ENCODE results near the gene IRF1. TPM values are rescaled to one million over a fixed set of nuclear protein-coding genes. Genes with fewer than 3 reads are reported as not detected.

IRF1 gene
- total RNA-seq, 1 donor from 2014 or later: 75.3 TPM

- no peaks in the 10 kb centered on the region for H3K27me3 ChIP-seq (ENCODE audit: control insufficient read depth, insufficient read depth, low read length)
- no peak overlapping the region for H3K4me3 ChIP-seq (ENCODE audit: low read depth, low read length)
- no peaks in the 10 kb centered on the region for H3K36me3 ChIP-seq (ENCODE audit: control insufficient read depth, insufficient read depth, low read length)
- no peak for TF ChIP-seq CTCF (IDR thresholded peaks at IDR 0.05; ENCODE audit: insufficient read depth, low read length, poor library complexity, severe bottlenecking)
- no peak for DNase-seq (ENCODE audit: low read depth)
These were observed 44.0 kb downstream of the IRF1 start for GRCh38 chr5:132446621-132447020.

GRCh38 chr5:132445930-132446329 is 44.6 kb downstream of the IRF1 start:
- no peak for TF ChIP-seq CTCF (IDR thresholded peaks at IDR 0.05; ENCODE audit: insufficient read depth, low read length, poor library complexity, severe bottlenecking)
- Histone ChIP-seq H3K27me3 (ENCODE audit: control insufficient read depth, insufficient read depth, low read length) (no peaks in the 10 kb centered on the region), H3K4me3 (ENCODE audit: low read depth, low read length) (no peak overlapping the region), H3K36me3 (ENCODE audit: control insufficient read depth, insufficient read depth, low read length) (no peaks in the 10 kb centered on the region)
- no peak for DNase-seq (ENCODE audit: low read depth)

- TF ChIP-seq CTCF (IDR thresholded peaks at IDR 0.05; ENCODE audit: insufficient read depth, low read length, poor library complexity, severe bottlenecking): no peak
- Histone ChIP-seq H3K4me3 (ENCODE audit: low read depth, low read length) (no peak overlapping the region), H3K36me3 (ENCODE audit: control insufficient read depth, insufficient read depth, low read length) (no peaks in the 10 kb centered on the region), H3K27me3 (ENCODE audit: control insufficient read depth, insufficient read depth, low read length) (no peaks in the 10 kb centered on the region)
- DNase-seq (ENCODE audit: low read depth): no peak
These were observed 45.0 kb downstream of the IRF1 start for GRCh38 chr5:132445640-132445923.

- H3K4me3 ChIP-seq (ENCODE audit: low read depth, low read length): no peak overlapping the region
- no peaks in the 10 kb centered on the region for H3K36me3 ChIP-seq (ENCODE audit: control insufficient read depth, insufficient read depth, low read length)
- H3K27me3 ChIP-seq (ENCODE audit: control insufficient read depth, insufficient read depth, low read length): no peaks in the 10 kb centered on the region
- DNase-seq (ENCODE audit: low read depth): no peak
- no peak for TF ChIP-seq CTCF (IDR thresholded peaks at IDR 0.05; ENCODE audit: insufficient read depth, low read length, poor library complexity, severe bottlenecking)
These were observed 45.5 kb downstream of the IRF1 start for GRCh38 chr5:132444841-132445639.

GRCh38 chr5:132444061-132444460 is 46.5 kb downstream of the IRF1 start:
- no peak for TF ChIP-seq CTCF (IDR thresholded peaks at IDR 0.05; ENCODE audit: insufficient read depth, low read length, poor library complexity, severe bottlenecking)
- no peaks in the 10 kb centered on the region for H3K36me3 ChIP-seq (ENCODE audit: control insufficient read depth, insufficient read depth, low read length)

GRCh38 chr5:132439521-132440089 is 51.0 kb downstream of the IRF1 start:
- H3K36me3 ChIP-seq (ENCODE audit: control insufficient read depth, insufficient read depth, low read length): no peaks in the 10 kb centered on the region
- DNase-seq (ENCODE audit: low read depth): no peak
- no peak for TF ChIP-seq CTCF (IDR thresholded peaks at IDR 0.05; ENCODE audit: insufficient read depth, low read length, poor library complexity, severe bottlenecking)
- H3K4me3 ChIP-seq (ENCODE audit: low read depth, low read length): no peak overlapping the region
- H3K27me3 ChIP-seq (ENCODE audit: control insufficient read depth, insufficient read depth, low read length): no peaks in the 10 kb centered on the region

More at GRCh38 chr5:132444061-132444460, 46.5 kb downstream of the IRF1 start:
- Histone ChIP-seq H3K27me3 (ENCODE audit: control insufficient read depth, insufficient read depth, low read length) (no peaks in the 10 kb centered on the region), H3K4me3 (ENCODE audit: low read depth, low read length) (no peak overlapping the region)
- DNase-seq (ENCODE audit: low read depth): no peak

All from kidney epithelial cell (primary cell).